ENCODE results near the gene REXO4.

- TF ChIP-seq POLR2AphosphoS5 (IDR thresholded peaks at IDR 0.05; ENCODE audit: low read depth): no peak
- TF ChIP-seq CTCF (conservative IDR thresholded peaks at IDR 0.05; ENCODE audit: low read depth in 2 of 2): no peak
These were observed 37.3 kb upstream of the REXO4 start for GRCh38 chr9:133454943-133455673.

All from GM23338 (cell line).